Gastroesophageal sphincter (tissue), 4 donors: ENCODE data around the gene FBXO44. TPM values are rescaled to one million over a fixed set of nuclear protein-coding genes. Genes with fewer than 3 reads are reported as not detected.

Experiments used
- ATAC-seq: fragments of 150-250 bp; one replicate; pipeline ENCODE4 v1.9.1; 2016; ENCODE audit warnings: mild to moderate bottlenecking, moderate library complexity
- H3K27ac ChIP-seq, 4 donors: fragments of 200-600 bp; sonication (generic) in 3 of 4; 1 replicate in 3 of 4; 2 replicates in 1 of 4; pipeline ENCODE4 v1.5.1; 2016 to 2019
- H3K27me3 ChIP-seq: fragments of 200-600 bp; sonication (generic); one replicate; pipeline ENCODE4 v1.5.1; 2019
- H3K36me3 ChIP-seq, 2 donors: fragments of 200-600 bp; sonication (generic); one replicate each; pipeline ENCODE4 v1.5.1; 2019; ENCODE audit warnings: control low read depth in 1 of 2
- H3K4me1 ChIP-seq, 3 donors: fragments of 200-600 bp; sonication (generic); 1 replicate in 2 of 3; 2 replicates in 1 of 3; pipeline ENCODE4 v1.5.1; 2016 to 2019; ENCODE audit warnings: control low read depth in 2 of 3
- H3K4me3 ChIP-seq, 2 donors: fragments of 200-600 bp; sonication (generic); one replicate each; pipeline ENCODE4 v1.5.1; 2019; ENCODE audit warnings: mild to moderate bottlenecking in 1 of 2, moderate library complexity in 1 of 2
- H3K9me3 ChIP-seq, 3 donors: fragments of 200-600 bp; sonication (generic); one replicate each; pipeline ENCODE4 v1.5.1; 2017 to 2019; ENCODE audit warnings: control low read depth in 2 of 3
- EP300 ChIP-seq: sonication (generic); formaldehyde crosslinking; IDR thresholded peaks from one replicate; pipeline ENCODE4 v1.6.1; 2017; ENCODE audit warnings: antibody characterized with exemption, mild to moderate bottlenecking
- POLR2A ChIP-seq, 2 donors: fragments of 450-650 bp; IDR thresholded peaks; one replicate each; pipeline ENCODE4 v1.6.1; 2017; ENCODE audit warnings: antibody characterized with exemption in 2 of 2, mild to moderate bottlenecking in 2 of 2, moderate library complexity in 1 of 2
- POLR2AphosphoS5 ChIP-seq: sonication (generic); formaldehyde crosslinking; IDR thresholded peaks from one replicate; pipeline ENCODE4 v1.6.1; 2017; ENCODE audit warnings: antibody characterized with exemption
- WGBS, 2 donors: methylation state at CpG; one replicate each; pipeline ENCODE4 v1.1.5; 2018; ENCODE audit warnings: low coverage in 1 of 2; 5-methylcytosine and 5-hydroxymethylcytosine counted together
- total RNA-seq, 4 donors: library from RNA; depleted of rRNA; stranded (reverse); fragments of >200 nt; gene quantifications; one replicate each; pipeline ENCODE4 v1.1.0, GENCODE V29; 2016
- TF ChIP-seq, protein P1 (sequence below), 4 experiments: fragments of 200-600 bp in 2 of 4; fragments of 450-650 bp in 2 of 4; sonication (generic) in 1 of 4; IDR thresholded peaks; one replicate each; pipeline ENCODE4 v1.5.1; 2017 to 2019; ENCODE audit warnings: antibody characterized with exemption in 4 of 4, mild to moderate bottlenecking in 2 of 4, moderate library complexity in 2 of 4

FBXO44 gene
- total RNA-seq, 4 donors from 2014 or later, result 10.5 to 22.9 (median 17.2) TPM

DNA sequence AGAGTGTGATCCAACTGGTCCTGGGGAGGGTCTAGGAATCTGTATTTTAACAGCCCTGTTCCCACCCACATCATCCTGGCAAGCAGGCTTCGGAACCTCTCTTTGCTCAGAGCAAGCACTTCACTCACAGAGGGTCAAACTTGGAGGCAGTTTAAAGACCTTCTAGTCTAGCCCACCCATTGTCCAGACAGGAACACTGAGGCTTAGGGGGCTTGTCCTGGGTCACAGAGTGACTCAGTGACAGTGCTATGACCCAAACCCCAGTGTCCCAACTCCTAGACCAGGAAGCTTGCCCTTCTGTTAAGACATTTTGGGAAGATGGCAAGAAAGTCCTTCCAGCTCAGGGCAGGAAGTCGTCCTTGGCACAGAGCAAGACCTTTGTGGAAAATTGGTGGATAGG, 36.9 kb upstream of the FBXO44 start:
- TF ChIP-seq POLR2AphosphoS5 (no peak), POLR2A (IDR thresholded peaks at IDR 0.05) (no peak), EP300 (no peak)
- TF ChIP-seq, protein P1, sequence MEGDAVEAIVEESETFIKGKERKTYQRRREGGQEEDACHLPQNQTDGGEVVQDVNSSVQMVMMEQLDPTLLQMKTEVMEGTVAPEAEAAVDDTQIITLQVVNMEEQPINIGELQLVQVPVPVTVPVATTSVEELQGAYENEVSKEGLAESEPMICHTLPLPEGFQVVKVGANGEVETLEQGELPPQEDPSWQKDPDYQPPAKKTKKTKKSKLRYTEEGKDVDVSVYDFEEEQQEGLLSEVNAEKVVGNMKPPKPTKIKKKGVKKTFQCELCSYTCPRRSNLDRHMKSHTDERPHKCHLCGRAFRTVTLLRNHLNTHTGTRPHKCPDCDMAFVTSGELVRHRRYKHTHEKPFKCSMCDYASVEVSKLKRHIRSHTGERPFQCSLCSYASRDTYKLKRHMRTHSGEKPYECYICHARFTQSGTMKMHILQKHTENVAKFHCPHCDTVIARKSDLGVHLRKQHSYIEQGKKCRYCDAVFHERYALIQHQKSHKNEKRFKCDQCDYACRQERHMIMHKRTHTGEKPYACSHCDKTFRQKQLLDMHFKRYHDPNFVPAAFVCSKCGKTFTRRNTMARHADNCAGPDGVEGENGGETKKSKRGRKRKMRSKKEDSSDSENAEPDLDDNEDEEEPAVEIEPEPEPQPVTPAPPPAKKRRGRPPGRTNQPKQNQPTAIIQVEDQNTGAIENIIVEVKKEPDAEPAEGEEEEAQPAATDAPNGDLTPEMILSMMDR (IDR thresholded peaks at IDR 0.05), result no peak
- ATAC-seq, result no peak
- Histone ChIP-seq H3K36me3 (no peaks in the 10 kb centered on the region), H3K4me1 (no peaks in the 10 kb centered on the region), H3K9me3 (no peaks in the 10 kb centered on the region), H3K27ac (no peak overlapping the region), H3K27me3 (peaks cover 80% of the 10 kb centered on the region), H3K4me3 (no peak overlapping the region)
- no CpG with 5 or more reads among the region's 2 CpGs for WGBS, 2 donors

- no peak for ATAC-seq
- 44% methylated on average over 12 of the region's 12 CpGs; no CpG with 5 or more reads in 1 of the 2 donors for WGBS, 2 donors
Measured at GRCh38 chr1:11620405-11620804, 34.3 kb upstream of the FBXO44 start.

GRCh38 chr1:11620924-11621323, 33.8 kb upstream of the FBXO44 start:
- Histone ChIP-seq H3K9me3 (no peaks in the 10 kb centered on the region), H3K36me3 (no peaks in the 10 kb centered on the region), H3K27me3 (peaks cover 93% of the 10 kb centered on the region), H3K4me3 (no peak overlapping the region), H3K4me1 (no peaks in the 10 kb centered on the region), H3K27ac (no peak overlapping the region)
- no peak for ATAC-seq
- TF ChIP-seq, protein P1 (IDR thresholded peaks at IDR 0.05), result no peak
- TF ChIP-seq POLR2A (IDR thresholded peaks at IDR 0.05) (no peak), POLR2AphosphoS5 (no peak), EP300 (no peak)
- WGBS, 2 donors, result 80 to 92% methylated on average over 2 to 5 of the region's 5 CpGs

More at GRCh38 chr1:11620405-11620804, 34.3 kb upstream of the FBXO44 start:
- Histone ChIP-seq H3K4me1 (no peaks in the 10 kb centered on the region), H3K27me3 (peaks cover 91% of the 10 kb centered on the region), H3K36me3 (no peaks in the 10 kb centered on the region), H3K4me3 (no peak overlapping the region), H3K27ac (no peak overlapping the region), H3K9me3 (no peaks in the 10 kb centered on the region)
- TF ChIP-seq, protein P1 (IDR thresholded peaks at IDR 0.05), result no peak
- TF ChIP-seq EP300, result no peak
- no peak for TF ChIP-seq POLR2A (IDR thresholded peaks at IDR 0.05)
- no peak for TF ChIP-seq POLR2AphosphoS5

DNA sequence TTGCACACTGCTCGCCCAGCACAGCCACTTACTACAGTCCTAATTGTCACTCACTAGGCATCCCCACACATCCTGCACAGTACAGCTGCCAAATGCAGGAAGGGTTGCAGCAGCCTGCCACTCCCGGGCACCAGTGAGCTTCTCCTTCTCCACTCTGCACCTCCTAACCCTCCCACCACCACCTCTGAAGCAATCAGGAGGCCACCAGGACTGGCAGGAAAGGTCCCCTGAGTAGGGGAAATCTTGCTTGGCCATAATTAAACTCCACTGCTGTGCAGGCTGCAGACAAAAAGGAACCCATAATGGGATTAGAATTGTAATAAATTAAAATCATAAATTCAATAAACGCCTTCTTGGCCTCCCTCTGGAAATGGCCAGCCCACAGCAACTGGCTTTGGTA, 32.3 kb upstream of the FBXO44 start:
- Histone ChIP-seq H3K9me3 (no peaks in the 10 kb centered on the region), H3K27ac (no peak overlapping the region), H3K36me3 (no peaks in the 10 kb centered on the region), H3K27me3 (peaks cover 92% of the 10 kb centered on the region), H3K4me1 (no peaks in the 10 kb centered on the region), H3K4me3 (no peak overlapping the region)
- no peak for TF ChIP-seq POLR2A (IDR thresholded peaks at IDR 0.05)
- TF ChIP-seq, protein P1 (IDR thresholded peaks at IDR 0.05), result no peak
- TF ChIP-seq EP300, result no peak
- TF ChIP-seq POLR2AphosphoS5, result no peak
- 51 to 80% methylated on average over 1 to 3 of the region's 3 CpGs for WGBS, 2 donors
- ATAC-seq, result no peak

DNA sequence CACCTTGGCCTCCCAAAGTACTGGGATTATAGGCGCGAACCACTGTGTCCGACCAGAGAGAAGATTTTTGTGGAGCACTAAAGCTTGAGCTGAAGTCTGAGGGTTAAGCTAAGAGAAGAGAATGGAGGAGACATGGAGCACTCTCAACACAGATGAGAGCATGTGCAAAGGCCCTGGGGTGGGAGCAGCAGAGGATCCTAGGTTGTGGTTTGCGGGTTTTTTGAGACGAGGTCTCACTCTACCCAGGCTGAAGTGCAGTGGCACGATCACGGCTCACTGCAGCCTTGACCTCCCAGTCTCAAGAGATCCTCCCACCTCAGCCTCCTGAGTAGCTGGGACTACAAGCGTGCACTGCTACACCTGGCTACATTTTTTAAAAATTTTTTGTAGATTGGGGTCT, 31.0 kb upstream of the FBXO44 start:
- Histone ChIP-seq H3K27me3 (peaks cover 92% of the 10 kb centered on the region), H3K4me3 (no peak overlapping the region)
- 68 to 90% methylated on average over 2 to 4 of the region's 8 CpGs for WGBS, 2 donors

More for the DNA sequence above, 31.0 kb upstream of the FBXO44 start:
- H3K36me3 ChIP-seq, result no peaks in the 10 kb centered on the region
- no peak overlapping the region for H3K27ac ChIP-seq
- no peak for ATAC-seq
- no peaks in the 10 kb centered on the region for H3K4me1 ChIP-seq
- H3K9me3 ChIP-seq, result peaks cover 0 to 5% (median 0%) of the 10 kb centered on the region in 3 donors
- TF ChIP-seq, protein P1 (IDR thresholded peaks at IDR 0.05), result no peak
